ENCODE data around the gene NEUROG2.
A peak's percentile ranks its signal among the peaks of the same experiment; 100 is the strongest.

The NEUROG2 gene

GRCh38 chr4:112516066-112516470 is at the start of gene NEUROG2:
TSS of gene NEUROG2 (minus strand) at chr4:112516180. CDS start at chr4:112515475, 705 bp downstream.
- TF ChIP-seq, protein P1, sequence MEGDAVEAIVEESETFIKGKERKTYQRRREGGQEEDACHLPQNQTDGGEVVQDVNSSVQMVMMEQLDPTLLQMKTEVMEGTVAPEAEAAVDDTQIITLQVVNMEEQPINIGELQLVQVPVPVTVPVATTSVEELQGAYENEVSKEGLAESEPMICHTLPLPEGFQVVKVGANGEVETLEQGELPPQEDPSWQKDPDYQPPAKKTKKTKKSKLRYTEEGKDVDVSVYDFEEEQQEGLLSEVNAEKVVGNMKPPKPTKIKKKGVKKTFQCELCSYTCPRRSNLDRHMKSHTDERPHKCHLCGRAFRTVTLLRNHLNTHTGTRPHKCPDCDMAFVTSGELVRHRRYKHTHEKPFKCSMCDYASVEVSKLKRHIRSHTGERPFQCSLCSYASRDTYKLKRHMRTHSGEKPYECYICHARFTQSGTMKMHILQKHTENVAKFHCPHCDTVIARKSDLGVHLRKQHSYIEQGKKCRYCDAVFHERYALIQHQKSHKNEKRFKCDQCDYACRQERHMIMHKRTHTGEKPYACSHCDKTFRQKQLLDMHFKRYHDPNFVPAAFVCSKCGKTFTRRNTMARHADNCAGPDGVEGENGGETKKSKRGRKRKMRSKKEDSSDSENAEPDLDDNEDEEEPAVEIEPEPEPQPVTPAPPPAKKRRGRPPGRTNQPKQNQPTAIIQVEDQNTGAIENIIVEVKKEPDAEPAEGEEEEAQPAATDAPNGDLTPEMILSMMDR (IDR thresholded peaks at IDR 0.05; ENCODE audit: insufficient read depth, low read depth, low read length, missing control alignments): no peak
- H3K4me3 ChIP-seq (ENCODE audit: low read depth, low read length): peak within 1 kb of the TSS; percentile 96
- no peak for DNase-seq (ENCODE audit: low read depth)

DNA sequence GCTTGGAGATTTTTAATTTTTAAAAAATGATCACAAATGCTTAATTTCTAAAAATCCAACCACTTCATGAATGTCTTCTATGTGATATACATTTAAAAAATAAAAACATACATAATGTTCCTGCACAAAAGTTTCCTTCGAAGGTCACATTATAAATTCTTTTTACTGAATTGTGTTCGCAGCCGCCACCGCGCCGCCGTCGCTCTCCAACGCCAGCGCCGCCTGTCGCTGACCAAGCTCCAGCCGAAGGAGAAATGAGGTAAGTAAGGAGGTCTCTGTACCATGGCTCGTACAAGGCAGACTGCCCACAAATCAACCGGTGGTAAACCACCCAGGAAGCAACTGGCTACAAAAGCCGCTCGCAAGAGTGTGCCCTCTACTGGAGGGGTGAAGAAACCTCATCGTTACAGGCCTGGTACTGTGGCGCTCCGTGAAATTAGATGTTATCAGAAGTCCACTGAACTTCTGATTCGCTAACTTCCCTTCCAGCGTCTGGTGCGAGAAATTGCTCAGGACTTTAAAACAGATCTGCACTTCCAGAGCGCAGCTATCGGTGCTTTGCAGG is 48.8 kb upstream of the NEUROG2 start:
- no peak overlapping the region for H3K4me3 ChIP-seq (ENCODE audit: low read depth, low read length)
- TF ChIP-seq, protein P1 (IDR thresholded peaks at IDR 0.05; ENCODE audit: insufficient read depth, low read depth, low read length, missing control alignments): no peak
- DNase-seq (ENCODE audit: low read depth): no peak

GRCh38 chr4:112563431-112564200 is 47.6 kb upstream of the NEUROG2 start:
- H3K4me3 ChIP-seq (ENCODE audit: low read depth, low read length): no peak overlapping the region
- no peak for DNase-seq (ENCODE audit: low read depth)
- TF ChIP-seq, protein P1 (IDR thresholded peaks at IDR 0.05; ENCODE audit: insufficient read depth, low read depth, low read length, missing control alignments): no peak

- no peak overlapping the region for H3K4me3 ChIP-seq (ENCODE audit: low read depth, low read length)
- no peak for DNase-seq (ENCODE audit: low read depth)
- TF ChIP-seq, protein P1 (IDR thresholded peaks at IDR 0.05; ENCODE audit: insufficient read depth, low read depth, low read length, missing control alignments): no peak
Observed at GRCh38 chr4:112562254-112562879, 46.4 kb upstream of the NEUROG2 start.

- H3K4me3 ChIP-seq (ENCODE audit: low read depth, low read length): no peak overlapping the region
- DNase-seq (ENCODE audit: low read depth): peak; percentile 14
- TF ChIP-seq, protein P1 (IDR thresholded peaks at IDR 0.05; ENCODE audit: insufficient read depth, low read depth, low read length, missing control alignments): no peak
Observed at GRCh38 chr4:112560084-112560483, 44.1 kb upstream of the NEUROG2 start.

DNA sequence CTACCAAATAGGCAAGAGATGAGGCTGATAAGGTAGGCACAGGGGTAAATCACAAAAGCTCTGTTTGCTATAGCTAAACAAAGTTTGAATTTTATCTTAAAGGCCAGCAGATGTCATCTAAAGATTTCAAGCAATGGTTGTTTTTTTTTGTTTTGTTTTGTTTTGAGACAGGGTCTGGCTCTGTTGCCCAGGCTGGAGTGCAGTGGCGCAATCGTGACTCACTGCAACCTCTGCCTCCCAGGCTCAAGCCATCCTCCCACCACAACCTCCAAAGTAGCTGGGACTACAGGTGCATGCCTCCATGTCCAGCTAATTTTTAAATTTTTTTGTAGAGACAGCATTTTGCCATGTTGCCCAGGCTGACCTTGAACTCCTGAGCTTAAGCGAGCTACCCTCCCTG is 43.1 kb upstream of the NEUROG2 start:
- DNase-seq (ENCODE audit: low read depth): no peak
- no peak overlapping the region for H3K4me3 ChIP-seq (ENCODE audit: low read depth, low read length)
- TF ChIP-seq, protein P1 (IDR thresholded peaks at IDR 0.05; ENCODE audit: insufficient read depth, low read depth, low read length, missing control alignments): no peak
